ENCODE measurements around the gene TPCN1. TPM values are rescaled to one million over a fixed set of nuclear protein-coding genes. Genes with fewer than 3 reads are reported as not detected.

The TPCN1 gene
- total RNA-seq, 1 experiment from 2014 or later = 13.5 TPM

DNA sequence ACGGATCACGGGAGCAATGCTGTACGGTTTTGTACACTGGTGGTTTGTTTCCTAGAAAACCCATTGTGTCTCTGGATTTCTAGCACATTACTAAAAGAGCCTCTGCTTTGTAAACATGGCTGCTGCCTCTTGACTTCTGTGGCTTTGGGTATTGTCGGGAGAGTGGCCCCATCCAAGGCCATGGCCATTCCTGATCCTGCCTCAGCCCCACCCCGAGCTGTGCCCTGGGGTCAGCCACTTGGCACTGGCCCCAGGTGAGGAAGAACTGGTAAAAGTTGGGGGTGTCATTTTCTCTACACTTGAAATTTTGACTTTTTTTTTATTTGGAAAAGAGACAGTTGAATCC, 77.2 kb downstream of the TPCN1 start:
- DNase-seq = no peak
- TF ChIP-seq, protein P1, sequence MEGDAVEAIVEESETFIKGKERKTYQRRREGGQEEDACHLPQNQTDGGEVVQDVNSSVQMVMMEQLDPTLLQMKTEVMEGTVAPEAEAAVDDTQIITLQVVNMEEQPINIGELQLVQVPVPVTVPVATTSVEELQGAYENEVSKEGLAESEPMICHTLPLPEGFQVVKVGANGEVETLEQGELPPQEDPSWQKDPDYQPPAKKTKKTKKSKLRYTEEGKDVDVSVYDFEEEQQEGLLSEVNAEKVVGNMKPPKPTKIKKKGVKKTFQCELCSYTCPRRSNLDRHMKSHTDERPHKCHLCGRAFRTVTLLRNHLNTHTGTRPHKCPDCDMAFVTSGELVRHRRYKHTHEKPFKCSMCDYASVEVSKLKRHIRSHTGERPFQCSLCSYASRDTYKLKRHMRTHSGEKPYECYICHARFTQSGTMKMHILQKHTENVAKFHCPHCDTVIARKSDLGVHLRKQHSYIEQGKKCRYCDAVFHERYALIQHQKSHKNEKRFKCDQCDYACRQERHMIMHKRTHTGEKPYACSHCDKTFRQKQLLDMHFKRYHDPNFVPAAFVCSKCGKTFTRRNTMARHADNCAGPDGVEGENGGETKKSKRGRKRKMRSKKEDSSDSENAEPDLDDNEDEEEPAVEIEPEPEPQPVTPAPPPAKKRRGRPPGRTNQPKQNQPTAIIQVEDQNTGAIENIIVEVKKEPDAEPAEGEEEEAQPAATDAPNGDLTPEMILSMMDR (conservative IDR thresholded peaks at IDR 0.05) = no peak
- Histone ChIP-seq H3K79me2 (ENCODE audit: insufficient read depth, low read length) (no peaks in the 10 kb centered on the region), H3K14ac (ENCODE audit: insufficient read depth, low read length) (no peak overlapping the region), H3K27me3 (ENCODE audit: insufficient read depth, low read length) (no peaks in the 10 kb centered on the region), H2BK20ac (ENCODE audit: low read depth, low read length, poor library complexity, severe bottlenecking) (no peak overlapping the region), H2AK5ac (ENCODE audit: insufficient read length, low read length) (no peak overlapping the region), H3K9ac (ENCODE audit: extremely low read depth, insufficient read length, low read length) (no peak overlapping the region), H3K27ac (ENCODE audit: insufficient read length, low read depth, low read length) (no peak overlapping the region), H2AFZ (ENCODE audit: low read length) (no peak overlapping the region), H4K5ac (ENCODE audit: insufficient read length, low read depth, low read length) (no peak overlapping the region), H3K23me2 (ENCODE audit: insufficient read length, low read depth, low read length, poor library complexity, severe bottlenecking) (no peaks in the 10 kb centered on the region), H2BK120ac (ENCODE audit: low read depth, low read length, poor library complexity, severe bottlenecking) (no peak overlapping the region), H3K4ac (ENCODE audit: low read depth, low read length) (no peak overlapping the region), H4K8ac (replicated peaks; ENCODE audit: insufficient read length, low read depth, low read length) (no peak overlapping the region), H2BK12ac (ENCODE audit: insufficient read length, low read depth, low read length) (no peak overlapping the region), H3K9me3 (ENCODE audit: control insufficient read depth, low read depth, low read length) (no peaks in the 10 kb centered on the region), H2BK15ac (ENCODE audit: low read depth, low read length) (no peak overlapping the region), H4K91ac (ENCODE audit: insufficient read length, low read depth, low read length) (no peak overlapping the region), H2BK5ac (ENCODE audit: insufficient read length, low read length) (no peak overlapping the region), H3K4me1 (ENCODE audit: insufficient read depth, low read length) (no peaks in the 10 kb centered on the region; the same call in 1 of the 2 replicates), H3K23ac (ENCODE audit: insufficient read length, low read depth, low read length) (no peak overlapping the region), H3T11ph (ENCODE audit: low read length) (no peak overlapping the region), H3K4me2 (ENCODE audit: insufficient read depth, insufficient read length, low read length) (no peak overlapping the region), H4K20me1 (ENCODE audit: control insufficient read depth, insufficient read depth, insufficient read length) (no peaks in the 10 kb centered on the region), H3K18ac (ENCODE audit: insufficient read length, low read depth, low read length) (no peak overlapping the region), H3K56ac (ENCODE audit: insufficient read length, low read depth, low read length) (no peak overlapping the region), H3K79me1 (ENCODE audit: insufficient read depth, low read depth, low read length, poor library complexity, severe bottlenecking) (no peaks in the 10 kb centered on the region)
- Mint-ChIP-seq H3K27ac (peak overlapping the region in 2 of 3 experiments; percentile 72 to 75; a peak in 3 of 7 replicates), H3K27me3 (ENCODE audit: low read depth) (no peaks in the 10 kb centered on the region; the same call in 1 of the 2 replicates), H3K4me1 (peaks cover 24 to 28% of the 10 kb centered on the region in 2 experiments), H3K4me3 (no peak overlapping the region), H3K36me3 (ENCODE audit: insufficient read depth in 1 of 3, low read depth in 3 of 3) (peaks cover 8 to 18% (median 12%) of the 10 kb centered on the region in 3 experiments), H3K9me3 (no peaks in the 10 kb centered on the region)
- WGBS (ENCODE audit: extremely low coverage, insufficient read length, low lambda C conversion rate) = no CpG with 5 or more reads among the region's 5 CpGs

Measured in H9 (cell line).